WERI-Rb-1 (cell line): Measurements from ENCODE around the gene SIX2.

Source experiments
- DNase-seq: peaks from one replicate; pipeline ENCODE4 v3.0.0-alpha.2; 2020
- H3K27ac ChIP-seq: fragments of 250-450 bp; sonication (Bioruptor Pico); 2 replicates; pipeline ENCODE4 v1.5.1; 2020; ENCODE audit warnings: mild to moderate bottlenecking, moderate library complexity
- H3K27me3 ChIP-seq: fragments of 250-450 bp; sonication (Bioruptor Pico); 2 replicates; pipeline ENCODE4 v1.5.1; 2021; ENCODE audit warnings: mild to moderate bottlenecking, low read depth, moderate library complexity; ENCODE audit not compliant: insufficient read depth, severe bottlenecking
- H3K36me3 ChIP-seq: fragments of 250-450 bp; sonication (Bioruptor Pico); 2 replicates; pipeline ENCODE4 v1.5.1; 2020; ENCODE audit warnings: mild to moderate bottlenecking, moderate library complexity
- H3K4me3 ChIP-seq: 2 replicates; pipeline ENCODE4 v1.5.1; 2011; ENCODE audit warnings: low read depth, mild to moderate bottlenecking, control low read depth, low read length
- H3K9me3 ChIP-seq: fragments of 250-450 bp; sonication (Bioruptor Pico); 2 replicates; pipeline ENCODE4 v1.5.1; 2021; ENCODE audit warnings: mild to moderate bottlenecking, moderate library complexity; ENCODE audit not compliant: severe bottlenecking
- TF ChIP-seq, protein P1 (sequence below): IDR thresholded peaks from 2 replicates; pipeline ENCODE4 v1.5.1; 2011; ENCODE audit warnings: low read depth, mild to moderate bottlenecking, control low read depth, inconsistent platforms, low read length

The SIX2 gene

GRCh38 chr2:45018023-45018422 lies 8.8 kb upstream of the SIX2 start:
- TF ChIP-seq, protein P1, sequence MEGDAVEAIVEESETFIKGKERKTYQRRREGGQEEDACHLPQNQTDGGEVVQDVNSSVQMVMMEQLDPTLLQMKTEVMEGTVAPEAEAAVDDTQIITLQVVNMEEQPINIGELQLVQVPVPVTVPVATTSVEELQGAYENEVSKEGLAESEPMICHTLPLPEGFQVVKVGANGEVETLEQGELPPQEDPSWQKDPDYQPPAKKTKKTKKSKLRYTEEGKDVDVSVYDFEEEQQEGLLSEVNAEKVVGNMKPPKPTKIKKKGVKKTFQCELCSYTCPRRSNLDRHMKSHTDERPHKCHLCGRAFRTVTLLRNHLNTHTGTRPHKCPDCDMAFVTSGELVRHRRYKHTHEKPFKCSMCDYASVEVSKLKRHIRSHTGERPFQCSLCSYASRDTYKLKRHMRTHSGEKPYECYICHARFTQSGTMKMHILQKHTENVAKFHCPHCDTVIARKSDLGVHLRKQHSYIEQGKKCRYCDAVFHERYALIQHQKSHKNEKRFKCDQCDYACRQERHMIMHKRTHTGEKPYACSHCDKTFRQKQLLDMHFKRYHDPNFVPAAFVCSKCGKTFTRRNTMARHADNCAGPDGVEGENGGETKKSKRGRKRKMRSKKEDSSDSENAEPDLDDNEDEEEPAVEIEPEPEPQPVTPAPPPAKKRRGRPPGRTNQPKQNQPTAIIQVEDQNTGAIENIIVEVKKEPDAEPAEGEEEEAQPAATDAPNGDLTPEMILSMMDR, result no peak
- peaks cover 33% of the 10 kb centered on the region for H3K27me3 ChIP-seq
- no peaks in the 10 kb centered on the region for H3K36me3 ChIP-seq
- H3K4me3 ChIP-seq, result no peak overlapping the region
- DNase-seq, result no peak
- no peak overlapping the region for H3K27ac ChIP-seq
- no peaks in the 10 kb centered on the region for H3K9me3 ChIP-seq

- H3K27ac ChIP-seq, result no peak overlapping the region
- peaks cover 62% of the 10 kb centered on the region for H3K27me3 ChIP-seq
Observed at GRCh38 chr2:45014831-45015230, 5.6 kb upstream of the SIX2 start.

GRCh38 chr2:45014016-45014702 lies 4.9 kb upstream of the SIX2 start:
- DNase-seq, result peak; percentile 64
- Histone ChIP-seq H3K4me3 (peak overlapping the region; percentile 39), H3K27me3 (peaks cover 66% of the 10 kb centered on the region), H3K27ac (no peak overlapping the region), H3K9me3 (no peaks in the 10 kb centered on the region), H3K36me3 (no peaks in the 10 kb centered on the region)
- TF ChIP-seq, protein P1, result peak; percentile 91

More at GRCh38 chr2:45014831-45015230, 5.6 kb upstream of the SIX2 start:
- Histone ChIP-seq H3K9me3 (no peaks in the 10 kb centered on the region), H3K4me3 (no peak overlapping the region), H3K36me3 (no peaks in the 10 kb centered on the region)
- TF ChIP-seq, protein P1, result no peak
- no peak for DNase-seq

DNA sequence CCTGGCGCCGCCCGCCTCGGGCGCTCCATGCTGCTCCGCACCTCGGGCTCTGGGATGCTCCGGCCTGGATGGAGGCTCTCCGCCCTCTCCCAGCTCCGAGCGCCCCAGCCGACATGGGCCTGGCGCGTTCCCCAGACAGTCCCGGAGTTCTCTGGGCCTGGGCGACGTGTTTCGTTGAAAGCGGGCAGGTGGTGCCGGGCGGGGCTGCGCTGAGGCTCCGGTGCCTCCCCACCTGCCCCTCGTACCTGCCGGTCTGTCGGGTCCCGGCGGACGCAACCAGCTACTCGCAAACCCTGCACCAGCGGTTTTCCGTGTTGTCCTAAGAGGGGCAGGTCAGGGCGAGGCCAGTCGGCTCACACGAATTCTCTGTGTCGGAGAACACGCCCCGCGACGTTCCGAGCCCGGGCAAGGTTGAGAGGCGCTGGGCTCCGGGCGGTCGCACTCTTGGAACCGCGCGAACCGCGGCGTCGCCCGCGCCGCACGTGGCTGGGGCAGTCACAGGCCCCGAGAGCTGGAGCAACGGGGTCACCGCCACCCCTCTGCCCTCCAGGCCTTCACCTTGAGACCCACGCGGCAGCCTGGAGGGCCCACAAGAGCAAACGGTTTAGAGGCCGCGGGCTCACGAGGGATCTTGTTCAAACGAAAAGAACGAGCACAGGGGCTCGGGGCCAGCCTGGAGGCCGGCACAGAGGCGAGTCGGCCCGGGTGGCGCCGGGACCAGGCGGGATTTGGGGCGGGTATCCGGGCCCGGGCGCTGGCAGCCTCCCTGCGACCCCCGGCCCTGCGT lies 4.2 kb upstream of the SIX2 start:
- Histone ChIP-seq H3K27me3 (peaks cover 63% of the 10 kb centered on the region), H3K4me3 (peak overlapping the region; percentile 39), H3K9me3 (peaks cover 4% of the 10 kb centered on the region), H3K36me3 (no peaks in the 10 kb centered on the region), H3K27ac (no peak overlapping the region)
- TF ChIP-seq, protein P1, result no peak
- DNase-seq, result no peak

- Histone ChIP-seq H3K27ac (no peak overlapping the region), H3K36me3 (no peaks in the 10 kb centered on the region), H3K4me3 (no peak overlapping the region), H3K27me3 (peaks cover 61% of the 10 kb centered on the region), H3K9me3 (peaks cover 5% of the 10 kb centered on the region)
- no peak for DNase-seq
- TF ChIP-seq, protein P1, result no peak
Observed at GRCh38 chr2:45012733-45013132, 3.5 kb upstream of the SIX2 start.
